GM04503 (cell line): ENCODE data around the gene PCF11.
"Not testable (repeated sequence)": the region's sequence is repeated elsewhere in the genome, so short reads cannot be mapped to it uniquely, and the experiment has no call there.

Experiments
- DNase-seq: peaks from one replicate; pipeline ENCODE4 v3.0.0-alpha.2; 2012; ENCODE audit warnings: low read depth

PCF11 gene, protein sequence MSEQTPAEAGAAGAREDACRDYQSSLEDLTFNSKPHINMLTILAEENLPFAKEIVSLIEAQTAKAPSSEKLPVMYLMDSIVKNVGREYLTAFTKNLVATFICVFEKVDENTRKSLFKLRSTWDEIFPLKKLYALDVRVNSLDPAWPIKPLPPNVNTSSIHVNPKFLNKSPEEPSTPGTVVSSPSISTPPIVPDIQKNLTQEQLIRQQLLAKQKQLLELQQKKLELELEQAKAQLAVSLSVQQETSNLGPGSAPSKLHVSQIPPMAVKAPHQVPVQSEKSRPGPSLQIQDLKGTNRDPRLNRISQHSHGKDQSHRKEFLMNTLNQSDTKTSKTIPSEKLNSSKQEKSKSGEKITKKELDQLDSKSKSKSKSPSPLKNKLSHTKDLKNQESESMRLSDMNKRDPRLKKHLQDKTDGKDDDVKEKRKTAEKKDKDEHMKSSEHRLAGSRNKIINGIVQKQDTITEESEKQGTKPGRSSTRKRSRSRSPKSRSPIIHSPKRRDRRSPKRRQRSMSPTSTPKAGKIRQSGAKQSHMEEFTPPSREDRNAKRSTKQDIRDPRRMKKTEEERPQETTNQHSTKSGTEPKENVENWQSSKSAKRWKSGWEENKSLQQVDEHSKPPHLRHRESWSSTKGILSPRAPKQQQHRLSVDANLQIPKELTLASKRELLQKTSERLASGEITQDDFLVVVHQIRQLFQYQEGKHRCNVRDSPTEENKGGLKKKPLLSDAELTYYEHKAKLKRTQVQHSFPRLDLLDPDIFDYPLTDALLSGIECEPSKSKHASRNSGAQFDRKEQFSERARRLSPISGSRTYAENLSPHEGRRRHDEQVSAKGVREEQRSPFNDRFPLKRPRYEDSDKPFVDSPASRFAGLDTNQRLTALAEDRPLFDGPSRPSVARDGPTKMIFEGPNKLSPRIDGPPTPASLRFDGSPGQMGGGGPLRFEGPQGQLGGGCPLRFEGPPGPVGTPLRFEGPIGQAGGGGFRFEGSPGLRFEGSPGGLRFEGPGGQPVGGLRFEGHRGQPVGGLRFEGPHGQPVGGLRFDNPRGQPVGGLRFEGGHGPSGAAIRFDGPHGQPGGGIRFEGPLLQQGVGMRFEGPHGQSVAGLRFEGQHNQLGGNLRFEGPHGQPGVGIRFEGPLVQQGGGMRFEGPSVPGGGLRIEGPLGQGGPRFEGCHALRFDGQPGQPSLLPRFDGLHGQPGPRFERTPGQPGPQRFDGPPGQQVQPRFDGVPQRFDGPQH (N-terminal part only)

DNA sequence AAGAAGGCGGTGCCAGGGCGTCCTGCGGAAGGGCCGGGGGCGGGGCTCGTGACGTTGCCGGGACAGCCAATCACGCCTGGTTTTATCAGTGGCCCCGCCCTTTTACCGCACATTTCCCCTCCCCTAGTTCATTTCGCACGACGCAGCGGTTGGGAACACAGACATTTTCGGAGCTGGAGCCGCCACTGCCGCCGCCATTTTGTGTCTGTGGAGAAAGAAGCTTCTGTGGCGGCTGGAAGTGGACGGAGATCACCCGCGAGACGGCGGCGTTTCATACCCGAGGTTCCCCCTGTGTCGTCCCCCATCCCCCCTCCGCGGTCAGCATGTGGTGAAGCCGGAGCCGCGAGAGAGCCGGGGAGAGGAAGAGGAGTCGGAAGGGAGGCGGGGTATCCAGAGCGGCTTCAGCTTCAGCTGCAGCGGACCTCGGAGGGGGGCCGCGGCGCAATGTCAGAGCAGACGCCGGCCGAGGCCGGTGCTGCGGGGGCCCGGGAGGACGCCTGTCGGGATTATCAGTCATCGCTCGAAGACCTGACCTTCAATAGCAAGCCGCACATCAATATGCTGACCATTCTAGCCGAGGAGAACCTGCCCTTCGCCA, at the start of gene PCF11:
Gene PCF11, plus strand, starts transcription at position 136 of the 598 bp plus-strand sequence. Its CDS starts 309 bp downstream, at position 445.
- DNase-seq: no peak

DNA sequence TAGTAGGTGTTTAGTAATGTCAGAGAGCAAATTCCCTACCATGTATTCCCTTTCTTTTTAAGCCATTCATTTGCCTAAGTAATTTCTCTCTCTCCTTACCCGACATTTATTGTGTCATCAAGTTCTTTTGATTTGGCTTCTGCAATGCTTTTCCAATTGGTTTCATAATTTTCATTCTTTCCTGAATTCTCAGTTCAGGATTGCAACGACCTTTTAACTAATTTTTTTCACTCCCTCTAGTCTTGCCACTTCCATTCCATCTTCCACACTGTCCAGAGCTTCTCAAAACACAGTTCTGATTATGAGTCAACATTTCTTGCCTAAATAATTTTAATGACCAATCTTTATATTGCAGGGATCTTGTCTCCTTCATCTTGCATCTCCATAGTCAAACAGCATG, 44.0 kb upstream of the PCF11 start:
- DNase-seq: no peak

DNA sequence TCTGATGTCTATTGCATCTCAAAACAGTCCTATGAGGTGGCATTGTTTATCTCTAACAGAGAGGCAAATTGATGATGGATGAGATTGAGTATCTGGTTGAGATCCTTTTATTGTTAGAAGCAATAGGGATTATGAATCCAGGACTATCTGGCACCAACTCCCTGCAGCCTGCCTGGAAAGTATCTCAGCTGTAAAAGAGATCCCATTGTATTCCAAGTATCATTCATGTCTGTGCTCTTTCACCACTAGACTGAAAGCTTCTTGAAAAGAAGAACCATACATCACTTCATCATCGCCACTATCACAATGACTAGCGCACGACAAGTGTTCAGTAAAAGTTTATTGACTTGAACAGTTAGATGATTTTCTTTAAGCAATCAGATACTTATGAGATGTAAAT, 41.9 kb upstream of the PCF11 start:
- no peak for DNase-seq

DNA sequence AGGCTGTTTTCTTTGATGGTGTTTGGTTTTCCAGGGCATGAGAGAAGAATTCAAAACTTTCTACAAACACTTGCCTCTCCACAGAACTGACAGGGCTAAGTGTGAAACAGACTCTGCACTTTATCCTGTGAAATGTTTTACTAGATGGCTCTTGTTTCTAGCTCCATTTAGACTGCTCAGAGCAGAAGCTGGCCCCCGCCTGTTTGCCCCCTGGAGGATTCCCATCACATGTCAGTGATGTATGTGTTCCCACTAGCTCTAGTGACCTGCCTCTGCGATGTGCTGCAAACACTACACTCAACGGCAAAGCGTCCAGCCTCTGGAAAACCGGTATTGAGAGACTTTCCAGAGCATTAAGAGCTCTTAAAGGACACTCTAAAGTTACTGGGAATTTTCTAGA, 41.4 kb upstream of the PCF11 start:
- no peak for DNase-seq

DNA sequence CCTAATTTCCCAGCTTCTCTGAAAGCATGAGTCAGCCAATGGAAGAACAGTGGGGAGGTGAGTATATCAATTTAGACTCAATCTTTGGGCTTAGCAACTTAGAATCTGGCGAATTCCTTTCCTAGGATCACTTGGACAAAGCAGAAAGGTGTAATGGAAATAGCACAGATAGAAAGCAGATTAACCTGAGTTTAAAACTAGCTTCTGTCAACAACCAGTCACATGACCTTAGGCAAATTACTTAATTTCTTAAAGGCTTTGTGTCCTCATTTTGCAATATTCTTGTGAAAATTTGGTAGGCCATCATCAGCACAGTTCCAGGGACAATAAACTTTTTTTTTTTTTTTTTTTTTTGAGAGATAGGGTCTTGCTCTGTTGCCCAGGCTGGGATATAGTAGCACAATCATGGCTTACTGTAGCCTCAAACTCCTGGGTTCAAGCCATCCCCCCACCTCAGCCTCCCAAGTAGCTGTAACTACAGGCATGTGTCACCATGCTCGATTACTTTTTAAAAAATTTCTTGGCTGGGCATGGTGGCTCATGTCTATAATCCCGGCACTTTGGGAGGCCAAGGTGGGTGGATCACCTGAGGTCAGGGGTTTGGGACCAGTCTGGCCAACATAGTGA, 40.8 kb upstream of the PCF11 start:
- no peak for DNase-seq

DNA sequence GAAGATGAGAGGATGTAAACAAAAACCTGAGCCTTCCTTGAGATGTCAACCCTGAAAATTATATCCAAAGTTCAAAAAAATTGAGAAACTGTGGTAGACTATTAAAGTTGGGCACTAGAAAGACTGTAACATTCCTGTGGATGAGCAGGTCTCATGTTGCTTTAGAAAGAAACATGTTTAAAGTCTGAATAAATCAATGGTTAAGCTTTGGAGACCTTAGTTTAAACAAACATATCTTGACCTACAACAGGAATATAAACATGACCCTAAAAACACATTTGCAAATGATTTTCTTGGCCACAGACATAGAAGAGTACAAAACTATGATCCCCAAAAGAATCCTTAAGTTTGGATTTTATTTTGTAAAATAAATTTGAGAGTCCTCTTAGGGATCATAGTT, 38.1 kb upstream of the PCF11 start:
- no peak for DNase-seq

DNA sequence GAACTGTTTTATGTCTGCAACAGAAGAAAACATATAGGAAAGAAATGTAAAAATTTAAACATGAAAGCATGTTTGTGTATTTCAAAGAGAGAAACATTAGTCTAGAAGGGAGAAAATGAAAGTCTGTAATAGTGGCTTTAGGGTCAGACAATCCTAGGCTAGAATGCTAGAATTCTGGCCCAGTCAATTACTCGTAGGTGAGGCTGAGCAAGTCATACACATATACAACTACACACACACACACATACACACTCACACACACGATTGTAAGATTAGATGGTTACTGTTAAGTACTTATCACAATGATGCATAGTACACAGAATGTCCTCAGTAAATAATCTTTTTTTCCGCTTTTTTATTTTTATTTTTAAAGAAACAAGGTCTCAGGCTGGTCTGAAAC, 37.7 kb upstream of the PCF11 start:
- no peak for DNase-seq

DNA sequence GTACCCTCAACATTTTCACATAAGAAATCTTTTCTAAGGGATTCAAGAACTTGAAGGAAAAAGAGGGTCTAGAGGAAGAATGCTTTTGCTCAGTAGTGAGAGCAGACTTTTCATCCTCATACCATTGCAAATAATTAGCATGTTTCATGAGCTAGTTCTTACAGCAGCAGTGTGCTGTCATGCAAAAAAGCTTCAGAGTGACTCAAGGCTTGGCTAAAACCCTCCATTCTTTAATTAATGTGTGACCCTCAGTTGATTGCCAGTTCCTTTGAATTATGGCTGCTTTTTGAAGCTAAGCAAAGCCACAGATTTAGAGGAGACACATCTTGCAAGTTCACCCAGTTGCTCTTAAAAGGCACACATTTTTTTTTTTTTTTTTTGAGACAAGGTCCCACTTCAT, 36.6 kb upstream of the PCF11 start:
- DNase-seq: peak; percentile 23

DNA sequence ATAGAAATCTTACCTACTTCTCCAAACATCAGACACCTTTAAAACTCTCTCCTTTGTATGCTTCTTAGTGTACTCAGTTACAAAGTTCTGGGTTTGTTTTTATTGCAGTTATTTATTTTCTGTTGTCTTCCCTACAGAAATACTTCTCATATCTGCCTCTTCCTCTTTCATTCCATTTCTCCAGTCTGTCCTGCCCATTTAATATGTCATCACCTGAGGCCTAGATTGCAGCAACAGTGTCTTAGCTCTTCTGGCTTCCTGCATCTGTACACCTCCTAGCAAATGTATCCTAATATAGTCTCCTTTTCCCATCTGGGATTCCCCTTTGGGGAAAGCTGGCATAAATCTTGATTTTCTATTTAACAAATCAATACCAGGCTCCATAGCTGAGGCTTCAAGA, 34.9 kb upstream of the PCF11 start:
- no peak for DNase-seq

DNA sequence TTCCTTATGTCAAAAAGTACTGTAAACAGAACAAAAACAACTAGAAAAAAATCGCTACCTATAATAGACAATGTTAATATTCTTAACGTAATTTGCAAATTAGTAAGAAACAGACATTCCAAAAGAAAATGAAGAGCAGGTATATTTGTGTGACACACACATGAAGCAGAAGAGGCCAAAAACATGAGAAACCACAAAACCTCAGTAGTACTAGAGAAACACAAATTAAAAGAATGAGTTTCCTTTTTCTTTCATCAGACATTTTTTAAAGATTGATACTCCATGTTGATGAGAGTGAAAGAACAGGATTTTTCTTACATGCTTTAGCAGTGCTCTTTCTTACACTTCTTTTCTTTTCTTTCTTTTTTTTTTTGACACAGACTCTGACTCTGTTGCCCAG, 34.2 kb upstream of the PCF11 start:
- no peak for DNase-seq

DNA sequence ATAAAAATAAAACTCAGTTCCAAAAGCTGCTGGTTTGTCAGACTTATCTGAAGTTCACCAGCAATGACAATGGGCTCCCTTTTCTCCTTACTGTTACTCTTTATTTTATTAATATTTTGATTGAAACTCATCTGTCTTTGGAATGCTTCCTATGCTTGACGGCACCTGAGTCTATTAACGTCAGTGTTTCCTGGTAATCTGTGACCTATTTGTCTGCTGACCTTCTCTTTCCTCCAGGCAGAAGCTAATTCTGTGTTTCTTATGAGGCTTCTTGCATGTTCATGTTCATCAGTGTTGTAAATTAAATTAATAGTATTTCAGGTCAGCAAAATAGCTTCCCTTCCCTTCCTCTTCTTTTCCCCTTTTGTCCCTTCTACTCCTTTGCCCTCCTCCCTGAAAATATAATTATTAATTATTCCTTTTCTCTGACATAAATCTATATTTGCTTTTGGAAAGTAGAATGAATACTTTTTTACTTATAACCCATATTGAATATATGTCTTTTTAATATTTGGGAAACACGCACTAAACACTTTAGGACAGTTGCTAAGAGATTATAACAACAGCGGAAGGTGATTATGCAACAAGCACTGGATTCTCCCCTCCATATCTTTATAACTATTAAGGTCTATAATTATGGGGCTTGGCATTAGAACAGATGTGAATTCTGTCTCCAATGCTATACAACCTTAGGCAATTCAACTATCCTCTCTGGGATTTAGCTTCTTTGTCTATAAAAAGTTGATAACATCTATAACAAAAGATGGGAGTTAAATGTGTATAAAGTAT, 32.1 kb upstream of the PCF11 start:
- no peak for DNase-seq

DNA sequence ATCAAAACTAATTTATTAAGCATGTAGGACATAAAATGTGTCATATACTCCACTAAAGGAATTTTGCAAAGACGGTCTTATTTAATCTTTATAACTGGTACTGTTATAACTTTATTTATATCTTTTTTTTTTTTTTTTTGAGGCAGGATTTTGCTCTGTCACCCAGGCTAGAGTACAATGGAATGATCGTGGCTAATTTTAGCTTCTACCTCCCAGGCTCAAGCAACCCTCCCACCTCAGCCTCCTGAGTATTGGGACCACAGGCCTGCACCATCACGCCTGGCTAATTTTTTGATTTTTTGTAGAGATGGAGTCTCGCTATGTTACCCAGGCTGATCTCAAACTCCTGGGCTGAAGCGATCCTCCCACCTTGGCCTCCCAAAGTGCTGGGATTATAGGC, 31.4 kb upstream of the PCF11 start:
- no peak for DNase-seq

DNA sequence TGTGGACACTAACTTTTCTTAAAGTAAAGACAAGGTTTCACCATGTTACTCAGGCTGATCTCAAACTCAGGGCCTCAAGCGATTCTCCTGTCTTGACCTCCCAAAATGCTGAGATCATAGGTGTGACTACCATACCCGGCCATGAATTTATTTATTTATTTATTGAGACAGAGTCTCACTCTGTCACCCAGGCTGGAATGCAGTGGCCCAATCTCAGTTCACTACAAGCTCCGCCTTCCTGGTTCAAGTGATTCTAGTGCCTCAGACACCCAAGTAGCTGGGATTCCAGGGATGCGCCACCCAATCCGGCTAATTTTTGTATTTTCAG, 29.7 kb upstream of the PCF11 start:
- no peak for DNase-seq

DNA sequence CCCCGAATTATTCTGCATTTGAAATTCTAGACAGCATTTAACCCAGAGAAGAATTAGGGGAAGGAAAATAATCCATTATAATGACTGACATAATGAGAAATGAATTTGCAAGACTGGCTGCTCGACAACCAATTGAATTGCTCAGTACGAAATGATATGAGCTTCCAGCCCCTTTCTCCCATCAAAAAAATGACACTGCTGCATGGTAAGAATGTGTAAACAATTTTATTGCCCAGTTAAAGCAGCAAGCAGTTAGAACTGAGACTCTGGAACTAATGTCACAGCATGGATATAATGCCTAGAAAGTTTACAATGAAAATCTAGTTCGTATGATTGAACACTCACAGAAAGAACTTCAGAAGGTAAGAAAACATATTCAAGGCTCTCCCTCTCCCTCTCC, 24.7 kb upstream of the PCF11 start:
- no peak for DNase-seq

DNA sequence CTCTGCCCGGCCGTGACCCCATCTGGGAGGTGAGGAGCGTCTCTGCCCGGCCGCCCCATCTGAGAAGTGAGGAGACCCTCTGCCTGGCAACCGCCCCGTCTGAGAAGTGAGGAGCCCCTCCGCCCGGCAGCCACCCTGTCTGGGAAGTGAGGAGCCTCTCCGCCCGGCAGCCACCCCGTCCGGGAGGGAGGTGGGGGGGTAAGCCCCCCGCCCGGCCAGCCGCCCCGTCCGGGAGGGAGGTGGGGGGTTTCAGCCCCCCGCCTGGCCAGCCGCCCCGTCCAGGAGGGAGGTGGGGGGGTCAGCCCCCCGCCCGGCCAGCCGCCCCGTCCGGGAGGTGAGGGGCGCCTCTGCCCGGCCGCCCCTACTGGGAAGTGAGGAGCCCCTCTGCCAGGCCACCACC, 23.7 kb upstream of the PCF11 start:
- DNase-seq: not testable (repeated sequence)

DNA sequence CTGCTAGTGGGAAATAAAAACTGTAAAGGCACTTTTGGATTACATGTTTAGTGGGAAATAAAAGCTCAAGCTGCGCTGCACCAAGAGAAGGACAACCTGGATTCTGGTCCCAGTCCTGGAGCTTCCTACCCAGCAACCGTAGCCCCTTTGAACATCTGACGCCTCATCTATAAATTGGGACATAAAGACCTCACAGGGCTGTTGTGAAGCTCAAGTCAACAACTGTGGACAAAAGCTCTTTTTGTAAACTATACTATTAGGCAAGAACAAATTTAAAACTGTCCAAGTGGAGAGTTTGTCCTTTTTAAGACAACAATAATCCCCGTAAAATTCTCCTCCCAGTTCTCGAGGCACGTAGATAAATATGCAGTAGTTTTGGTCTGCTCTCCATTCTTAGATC, 17.6 kb upstream of the PCF11 start:
- DNase-seq: no peak

DNA sequence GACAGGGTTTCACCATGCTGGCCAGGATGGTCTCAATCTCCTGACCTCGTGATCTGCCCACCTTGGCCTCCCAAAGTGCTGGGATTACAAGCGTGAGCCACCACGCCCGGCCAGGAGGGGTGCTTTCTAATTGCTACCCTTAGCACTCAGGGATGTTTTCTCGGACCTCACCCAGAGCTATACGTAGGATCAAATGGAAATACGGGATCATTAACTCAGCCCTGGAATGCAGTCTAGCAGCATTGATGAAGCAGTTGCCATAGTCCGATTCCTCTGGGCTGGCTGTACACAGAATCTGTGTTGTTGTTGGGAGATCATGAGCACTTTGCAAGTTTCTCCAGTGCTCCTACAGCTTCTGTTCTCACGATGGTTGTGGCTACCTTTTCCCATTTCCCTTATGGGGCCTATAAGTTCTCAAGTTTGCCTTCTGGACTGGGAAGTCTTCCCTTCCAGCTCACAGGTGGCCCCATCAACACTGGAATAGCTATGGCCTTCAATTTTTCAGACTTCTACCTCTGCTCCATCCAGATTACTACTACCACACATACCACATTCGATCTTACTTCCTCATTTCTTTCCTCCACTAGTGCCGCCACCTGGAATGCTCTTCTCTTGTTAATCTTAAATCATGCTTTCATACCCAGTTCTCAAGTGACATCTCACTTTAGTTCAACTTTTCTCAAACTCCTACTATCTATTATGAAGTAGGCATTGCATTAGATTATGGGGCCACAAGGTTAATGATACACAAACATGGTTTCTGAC, 16.1 kb upstream of the PCF11 start:
- no peak for DNase-seq

DNA sequence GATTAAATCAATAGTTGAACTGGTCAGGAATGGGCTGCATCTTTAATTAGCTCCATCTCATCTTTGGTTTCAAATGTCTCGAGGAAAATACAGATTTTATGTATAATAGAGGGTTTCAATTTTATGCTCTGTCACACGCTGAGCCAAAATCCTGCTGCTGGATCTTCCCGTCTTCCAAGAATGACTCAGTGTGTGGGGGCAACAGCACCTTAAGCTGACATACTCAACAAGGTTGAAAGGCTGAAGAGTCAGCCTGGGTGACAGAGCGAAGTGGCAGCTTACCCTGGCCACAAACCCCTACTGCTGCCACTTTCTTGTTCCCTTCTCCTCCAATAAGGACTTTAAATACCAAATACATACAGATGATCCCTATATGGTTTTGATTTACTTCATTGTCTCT, 9.0 kb upstream of the PCF11 start:
- DNase-seq: no peak

DNA sequence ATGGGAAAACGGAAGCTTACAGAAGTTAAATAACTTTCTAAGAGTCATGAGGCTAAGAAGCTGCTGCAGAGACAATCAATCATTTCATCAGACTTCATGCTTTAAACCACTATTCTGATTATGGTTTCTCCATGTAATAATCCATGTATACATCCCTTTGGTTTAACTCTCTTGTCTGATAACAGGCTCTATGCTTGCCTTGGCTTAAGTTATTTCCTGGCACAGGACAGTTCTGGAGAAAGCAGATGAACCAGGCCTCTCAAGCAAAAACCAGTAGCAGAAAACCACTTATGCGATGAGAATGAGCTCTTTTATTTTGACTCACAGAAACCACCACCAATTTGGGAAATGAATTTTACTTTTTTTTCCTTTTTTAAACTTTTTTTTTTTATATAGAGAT, 6.5 kb upstream of the PCF11 start:
- no peak for DNase-seq

DNA sequence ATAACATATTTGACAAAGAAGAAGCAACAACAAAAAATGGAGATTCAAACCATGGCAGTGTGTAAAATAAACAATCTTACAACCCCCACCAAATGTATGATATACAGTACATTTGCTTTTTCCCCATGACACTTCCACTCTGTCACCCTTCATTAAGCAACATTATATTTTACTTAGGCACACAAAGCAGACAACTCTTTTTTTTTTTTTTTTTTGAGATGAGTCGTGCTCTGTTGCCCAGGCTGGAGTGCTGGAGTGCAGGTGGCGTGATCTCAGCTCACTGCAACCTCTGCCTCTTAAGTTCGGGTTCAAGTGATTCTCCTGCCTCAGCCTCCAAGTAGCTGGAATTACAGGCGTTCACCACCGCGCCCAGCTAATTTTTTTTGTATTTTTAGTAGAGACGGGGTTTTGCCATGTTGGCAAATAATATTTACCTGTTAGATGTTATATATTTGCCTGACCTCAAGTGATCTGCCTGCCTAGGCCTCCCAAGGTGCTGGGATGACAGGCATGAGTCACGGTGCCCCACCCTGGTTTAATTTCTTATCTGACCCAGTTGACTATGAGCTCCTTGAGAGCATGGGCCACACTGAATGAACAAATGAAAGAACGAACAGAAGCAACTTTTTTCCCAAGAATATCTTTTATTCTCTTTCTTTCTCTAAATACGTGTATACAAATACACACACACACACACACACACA, 5.5 kb upstream of the PCF11 start:
- DNase-seq: no peak
